Loucy (cell line): Measurements from ENCODE around the gene RABAC1.

Experiments
- H2AFZ ChIP-seq: fragments of 200-600 bp; sonication (generic); 2 replicates; pipeline ENCODE4 v1.6.0; 2016; ENCODE audit warnings: antibody characterized with exemption, mild to moderate bottlenecking, low read length, moderate library complexity
- H3F3A ChIP-seq: fragments of 200-600 bp; 2 replicates; pipeline ENCODE4 v1.6.0; 2016; ENCODE audit warnings: antibody characterized with exemption, low read depth, mild to moderate bottlenecking
- H3K27me3 ChIP-seq: fragments of 200-600 bp; sonication (generic); 2 replicates; pipeline ENCODE4 v1.6.1; 2014; ENCODE audit warnings: low read length, mild to moderate bottlenecking; ENCODE audit not compliant: insufficient read depth, poor library complexity, severe bottlenecking
- H3K36me3 ChIP-seq: fragments of 200-600 bp; sonication (generic); 2 replicates; pipeline ENCODE4 v1.6.1; 2016; ENCODE audit warnings: low read length; ENCODE audit not compliant: insufficient read depth
- H3K4me1 ChIP-seq: fragments of 200-600 bp; sonication (generic); 2 replicates; pipeline ENCODE4 v1.5.1; 2014; ENCODE audit warnings: low read length, mild to moderate bottlenecking; ENCODE audit not compliant: insufficient read depth, poor library complexity, severe bottlenecking
- H3K4me2 ChIP-seq: fragments of 200-600 bp; sonication (generic); 2 replicates; pipeline ENCODE4 v1.6.0; 2014; ENCODE audit warnings: antibody characterized with exemption, low read length, low read depth, mild to moderate bottlenecking; ENCODE audit not compliant: poor library complexity, severe bottlenecking
- H3K4me3 ChIP-seq: fragments of 200-600 bp; sonication (generic); 2 replicates; pipeline ENCODE4 v1.5.1; 2014; ENCODE audit warnings: low read length, mild to moderate bottlenecking, mixed read lengths; ENCODE audit not compliant: poor library complexity, severe bottlenecking
- H3K79me2 ChIP-seq: fragments of 200-600 bp; sonication (generic); 2 replicates; pipeline ENCODE4 v1.6.1; 2014; ENCODE audit warnings: low read length; ENCODE audit not compliant: insufficient read depth
- H3K9ac ChIP-seq: fragments of 200-600 bp; sonication (generic); 2 replicates; pipeline ENCODE4 v1.6.0; 2014; ENCODE audit warnings: mild to moderate bottlenecking, low read depth, low read length, moderate library complexity; ENCODE audit not compliant: poor library complexity, severe bottlenecking
- H3K9me2 ChIP-seq: fragments of 200-600 bp; sonication (generic); replicated peaks from 2 replicates; pipeline ENCODE4 v1.6.1; 2016; ENCODE audit warnings: low read depth, low read length, mixed read lengths
- H3K9me3 ChIP-seq: fragments of 200-600 bp; sonication (generic); 2 replicates; pipeline ENCODE4 v1.6.1; 2014; ENCODE audit warnings: mild to moderate bottlenecking, antibody characterized with exemption, low read length, low read depth; ENCODE audit not compliant: insufficient read depth
- H4K20me1 ChIP-seq: fragments of 200-600 bp; sonication (generic); 2 replicates; pipeline ENCODE4 v1.6.0; 2014; ENCODE audit warnings: antibody characterized with exemption, low read length, mild to moderate bottlenecking; ENCODE audit not compliant: insufficient read depth, poor library complexity, severe bottlenecking
- EZH2phosphoT487 ChIP-seq: fragments of 200-600 bp; IDR thresholded peaks from 2 replicates; pipeline ENCODE4 v1.6.1; 2018; ENCODE audit warnings: antibody characterized with exemption, mild to moderate bottlenecking, moderate library complexity, borderline replicate concordance
- TF ChIP-seq, protein P1 (sequence below): fragments of 200-600 bp; sonication (generic); conservative IDR thresholded peaks from 2 replicates; pipeline ENCODE4 v1.5.1; 2014; ENCODE audit warnings: mild to moderate bottlenecking, antibody characterized with exemption, low read length

The RABAC1 gene

DNA sequence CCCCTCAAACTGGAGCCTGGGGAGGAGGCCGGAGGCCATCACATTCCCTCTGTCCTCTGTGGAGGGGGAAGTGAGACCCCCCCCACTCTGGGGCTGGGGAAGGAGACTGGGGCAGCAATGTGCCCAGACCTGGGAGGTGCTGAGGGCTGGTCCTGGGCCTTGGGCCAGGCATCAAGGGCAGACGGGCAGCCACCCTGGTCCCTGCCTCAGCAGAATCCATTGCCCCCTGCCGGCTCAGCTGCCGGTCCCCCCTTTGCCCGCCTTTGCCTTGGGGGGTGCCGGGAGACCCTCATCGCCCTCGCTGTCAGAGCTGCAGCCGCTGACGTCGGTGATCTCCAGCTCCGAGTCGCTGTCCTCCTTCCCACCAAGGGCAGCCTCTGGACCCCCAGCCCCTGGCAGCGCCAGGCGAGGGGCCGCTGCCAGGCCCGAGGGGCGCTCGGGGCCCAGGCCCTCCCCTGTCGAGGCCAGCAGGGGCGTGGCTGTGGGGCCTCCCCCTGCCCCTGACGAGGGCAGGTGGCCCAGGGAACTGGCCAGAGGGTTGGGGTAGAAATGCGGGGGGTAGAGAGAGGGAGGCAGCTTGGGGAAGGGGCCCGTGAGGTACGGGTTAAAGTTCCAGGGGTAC, 51.0 kb downstream of the RABAC1 start:
- peaks cover 38% of the 10 kb centered on the region; the same call in 1 of the 2 replicates for H3K36me3 ChIP-seq
- H3K9me2 ChIP-seq: no peaks in the 10 kb centered on the region
- no peaks in the 10 kb centered on the region for H3K79me2 ChIP-seq
- TF ChIP-seq, protein P1, sequence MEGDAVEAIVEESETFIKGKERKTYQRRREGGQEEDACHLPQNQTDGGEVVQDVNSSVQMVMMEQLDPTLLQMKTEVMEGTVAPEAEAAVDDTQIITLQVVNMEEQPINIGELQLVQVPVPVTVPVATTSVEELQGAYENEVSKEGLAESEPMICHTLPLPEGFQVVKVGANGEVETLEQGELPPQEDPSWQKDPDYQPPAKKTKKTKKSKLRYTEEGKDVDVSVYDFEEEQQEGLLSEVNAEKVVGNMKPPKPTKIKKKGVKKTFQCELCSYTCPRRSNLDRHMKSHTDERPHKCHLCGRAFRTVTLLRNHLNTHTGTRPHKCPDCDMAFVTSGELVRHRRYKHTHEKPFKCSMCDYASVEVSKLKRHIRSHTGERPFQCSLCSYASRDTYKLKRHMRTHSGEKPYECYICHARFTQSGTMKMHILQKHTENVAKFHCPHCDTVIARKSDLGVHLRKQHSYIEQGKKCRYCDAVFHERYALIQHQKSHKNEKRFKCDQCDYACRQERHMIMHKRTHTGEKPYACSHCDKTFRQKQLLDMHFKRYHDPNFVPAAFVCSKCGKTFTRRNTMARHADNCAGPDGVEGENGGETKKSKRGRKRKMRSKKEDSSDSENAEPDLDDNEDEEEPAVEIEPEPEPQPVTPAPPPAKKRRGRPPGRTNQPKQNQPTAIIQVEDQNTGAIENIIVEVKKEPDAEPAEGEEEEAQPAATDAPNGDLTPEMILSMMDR: no peak
- no peak for TF ChIP-seq EZH2phosphoT487
- H3K27me3 ChIP-seq: no peaks in the 10 kb centered on the region
- H4K20me1 ChIP-seq: no peaks in the 10 kb centered on the region
- no peak overlapping the region for H3K4me3 ChIP-seq
- H3K9ac ChIP-seq: no peak overlapping the region
- no peak overlapping the region for H2AFZ ChIP-seq
- H3F3A ChIP-seq: no peaks in the 10 kb centered on the region
- no peaks in the 10 kb centered on the region for H3K4me1 ChIP-seq
- no peaks in the 10 kb centered on the region for H3K9me3 ChIP-seq
- no peak overlapping the region for H3K4me2 ChIP-seq

DNA sequence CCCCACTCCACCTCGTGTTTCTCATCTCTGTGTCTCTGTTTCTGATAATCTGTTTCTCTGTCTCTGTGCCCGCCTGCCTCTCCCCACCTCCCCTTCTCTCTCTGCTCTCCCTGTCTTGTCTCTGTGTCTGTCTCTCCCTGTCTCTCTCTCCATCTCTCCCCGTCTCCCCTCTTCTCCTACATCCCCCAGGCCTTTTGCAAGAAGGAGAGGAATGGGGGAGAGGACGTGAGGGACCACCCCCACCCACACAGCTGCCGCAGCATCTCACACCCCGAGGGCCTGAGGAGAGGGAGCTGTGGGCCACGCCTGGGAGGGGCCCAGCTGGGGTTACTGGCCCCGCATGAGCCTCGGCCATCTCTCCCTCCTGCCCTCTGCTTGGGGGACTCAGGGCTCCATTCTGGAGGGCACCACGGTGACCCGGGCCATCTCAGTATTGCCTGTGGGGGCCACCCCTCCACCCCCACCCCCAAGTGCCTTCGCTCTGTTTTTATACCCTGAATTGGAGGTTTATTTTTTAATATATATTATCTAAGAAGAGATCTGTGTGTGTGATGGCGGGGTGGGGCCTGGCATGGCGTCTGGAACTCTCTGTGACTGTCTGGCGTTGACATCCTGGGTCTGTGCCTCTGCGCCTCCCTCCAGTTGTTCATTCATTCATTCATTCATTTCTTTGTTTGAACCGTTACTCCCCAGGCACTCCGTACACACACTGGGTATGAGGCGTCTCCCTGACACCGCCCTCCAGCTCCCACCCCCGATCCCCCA, 52.0 kb downstream of the RABAC1 start:
- Histone ChIP-seq H3K4me3 (no peak overlapping the region), H2AFZ (no peak overlapping the region), H3K27me3 (no peaks in the 10 kb centered on the region), H3K36me3 (peaks cover 48% of the 10 kb centered on the region; the same call in 1 of the 2 replicates), H3K4me1 (no peaks in the 10 kb centered on the region), H3K4me2 (no peak overlapping the region), H3K9me3 (no peaks in the 10 kb centered on the region), H3K9ac (no peak overlapping the region), H3F3A (no peaks in the 10 kb centered on the region), H3K79me2 (no peaks in the 10 kb centered on the region), H3K9me2 (no peaks in the 10 kb centered on the region), H4K20me1 (no peaks in the 10 kb centered on the region)
- no peak for TF ChIP-seq EZH2phosphoT487
- TF ChIP-seq, protein P1: no peak
